GM19438 (cell line): ENCODE data around the gene SPOPL.

Experiments used
- ATAC-seq: cut with Tn5 transposase; IDR thresholded peaks from one replicate; pipeline ENCODE4 v1.9.1; 2021; ENCODE audit warnings: low read depth; ENCODE audit not compliant: unreplicated experiment

SPOPL gene

GRCh38 chr2:138589663-138590062, 88.1 kb downstream of the SPOPL start:
- ATAC-seq, result no peak

- no peak for ATAC-seq
Measured at GRCh38 chr2:138596403-138596802, 94.8 kb downstream of the SPOPL start.

- no peak for ATAC-seq
Measured at GRCh38 chr2:138600732-138601457, 99.3 kb downstream of the SPOPL start.

DNA sequence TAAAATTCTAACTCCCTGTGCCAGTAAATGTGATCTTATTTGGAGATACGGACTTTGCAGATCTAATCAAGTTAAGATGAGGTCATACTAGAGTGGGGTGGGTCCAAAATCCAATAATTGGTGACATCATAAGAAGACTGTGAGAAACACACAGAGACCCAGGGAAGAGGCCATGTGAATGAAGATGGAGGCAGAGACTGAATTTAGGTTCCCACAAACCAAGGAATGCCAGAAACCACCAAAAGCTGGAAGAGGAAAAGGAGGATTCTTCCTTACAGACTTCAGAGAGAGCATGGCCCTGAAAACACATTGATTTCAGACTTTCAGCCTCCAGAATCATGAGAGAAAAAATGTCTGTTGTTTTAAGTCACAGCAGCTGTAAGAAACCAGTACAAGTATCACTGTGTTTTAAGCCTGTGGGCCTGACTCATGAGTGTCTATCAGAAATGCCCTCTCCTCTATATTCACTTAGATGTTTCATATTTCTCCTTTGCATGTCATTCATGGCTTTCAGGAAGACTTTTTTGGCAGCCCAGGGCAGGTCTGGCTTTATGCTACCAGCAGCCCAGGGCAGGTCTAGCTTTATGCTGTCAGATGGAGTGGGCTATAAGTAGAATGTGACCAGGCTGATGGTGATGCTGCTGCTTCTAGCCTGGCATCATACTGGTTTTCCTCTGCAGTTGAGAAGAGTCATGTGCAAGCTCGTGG, 100.0 kb downstream of the SPOPL start:
- no peak for ATAC-seq

DNA sequence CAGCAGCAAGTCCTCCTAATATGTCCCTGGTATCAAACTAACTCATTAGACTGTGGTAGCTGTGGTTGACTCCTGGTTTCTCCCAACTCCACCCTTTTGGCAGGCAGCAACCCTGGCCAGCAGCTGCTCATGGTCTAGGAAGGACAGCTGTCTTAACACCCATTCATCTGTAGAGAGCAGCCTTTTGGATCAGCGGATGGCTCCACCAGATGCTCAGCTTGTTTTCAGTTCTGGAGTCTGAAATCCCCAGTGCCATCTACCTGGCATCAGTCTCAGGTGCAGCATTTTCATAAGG, 100.5 kb downstream of the SPOPL start:
- no peak for ATAC-seq

DNA sequence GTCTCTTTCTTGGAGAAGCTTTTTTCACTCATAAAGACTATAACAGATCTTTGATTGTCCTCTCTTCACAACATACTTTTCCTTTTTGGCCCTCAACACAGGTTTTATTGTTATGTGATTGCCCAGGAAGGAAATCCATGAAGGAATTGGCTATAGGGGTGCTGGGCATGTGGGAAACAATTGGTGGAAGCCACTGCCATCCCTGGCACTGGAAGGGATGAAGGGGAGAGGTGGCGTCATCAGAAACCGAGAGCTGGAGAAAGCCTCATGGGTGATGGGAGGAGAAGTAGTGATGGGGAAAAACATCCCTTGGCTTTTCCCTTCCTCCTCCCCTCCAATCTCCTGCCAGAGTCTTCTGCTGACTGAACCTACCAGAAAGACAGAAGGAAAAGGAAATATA, 106.2 kb downstream of the SPOPL start:
- ATAC-seq, result no peak

GRCh38 chr2:138609446-138609845, 107.9 kb downstream of the SPOPL start:
- ATAC-seq, result no peak

- ATAC-seq, result no peak
Measured at GRCh38 chr2:138610201-138610953, 108.8 kb downstream of the SPOPL start.

GRCh38 chr2:138615257-138615656, 113.7 kb downstream of the SPOPL start:
- no peak for ATAC-seq

GRCh38 chr2:138617026-138617425, 115.5 kb downstream of the SPOPL start:
- no peak for ATAC-seq

GRCh38 chr2:138618971-138619370, 117.4 kb downstream of the SPOPL start:
- no peak for ATAC-seq

- no peak for ATAC-seq
Measured at GRCh38 chr2:138620431-138620830, 118.9 kb downstream of the SPOPL start.

DNA sequence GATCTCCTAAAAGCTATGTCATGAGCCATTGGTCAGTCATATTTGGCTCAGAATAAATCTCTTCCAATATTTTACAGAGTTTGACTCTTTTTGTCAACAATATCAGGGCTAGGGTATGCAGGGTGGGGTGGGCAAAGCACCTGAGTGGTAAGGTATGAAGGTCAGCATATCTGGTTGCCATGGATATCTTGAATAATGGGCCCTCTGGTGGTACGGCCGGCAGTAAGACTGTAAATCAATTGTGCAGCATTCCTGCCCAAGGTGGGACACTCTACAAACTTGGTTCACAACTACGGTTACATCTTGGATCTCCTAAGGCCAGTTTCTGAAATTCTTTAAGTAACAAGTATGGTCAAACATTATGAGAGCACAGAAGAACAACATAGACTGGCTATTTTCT, 119.6 kb downstream of the SPOPL start:
- ATAC-seq, result no peak

DNA sequence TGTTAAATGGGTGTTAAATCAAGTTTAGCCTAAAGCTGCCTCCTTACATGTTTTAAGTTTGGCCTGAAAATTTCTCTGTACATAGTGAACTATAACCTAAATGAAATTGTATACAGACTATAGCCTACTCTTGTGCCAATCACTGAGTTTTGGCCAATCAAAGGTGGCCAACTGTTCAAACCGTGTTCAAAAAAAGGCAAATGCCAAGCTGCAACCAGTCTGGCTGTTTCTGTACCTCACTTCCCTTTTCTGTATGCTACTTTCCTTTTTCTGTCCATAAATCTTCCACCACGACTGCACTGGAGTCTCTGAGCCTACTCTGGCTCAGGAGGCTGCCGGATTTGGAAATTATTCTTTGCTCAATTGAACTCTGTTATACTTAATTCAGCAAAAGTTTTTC, 121.0 kb downstream of the SPOPL start:
- ATAC-seq, result no peak
